ENCODE measurements around the gene AGAP1. TPM values are rescaled to one million over a fixed set of nuclear protein-coding genes. Genes with fewer than 3 reads are reported as not detected.
"Not testable (repeated sequence)": the region's sequence is repeated elsewhere in the genome, so short reads cannot be mapped to it uniquely, and the experiment has no call there.

The AGAP1 gene
- total RNA-seq, 1 experiment from 2014 or later: 14.8 TPM

DNA sequence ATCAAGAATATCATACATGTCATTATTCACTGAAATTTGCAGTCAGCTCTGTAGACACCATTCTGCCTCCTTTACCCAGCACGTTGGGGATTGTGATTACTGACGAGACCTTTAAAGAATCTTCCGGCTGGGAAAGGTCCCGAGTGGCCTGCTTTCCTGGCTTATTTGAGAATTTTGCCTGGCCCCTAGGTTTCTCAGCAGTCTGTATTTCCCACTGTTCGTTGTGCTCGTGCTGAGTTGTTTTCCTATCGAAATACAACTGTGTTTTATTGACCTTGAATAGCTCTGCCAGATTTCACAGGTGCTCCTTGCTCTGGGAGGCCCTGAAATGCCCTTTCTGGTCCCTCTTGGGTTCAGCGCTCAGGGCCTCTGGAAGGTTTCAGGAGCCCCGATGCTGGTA is 94.9 kb downstream of the AGAP1 start:
- no peak for DNase-seq (ENCODE audit: low read depth)

DNA sequence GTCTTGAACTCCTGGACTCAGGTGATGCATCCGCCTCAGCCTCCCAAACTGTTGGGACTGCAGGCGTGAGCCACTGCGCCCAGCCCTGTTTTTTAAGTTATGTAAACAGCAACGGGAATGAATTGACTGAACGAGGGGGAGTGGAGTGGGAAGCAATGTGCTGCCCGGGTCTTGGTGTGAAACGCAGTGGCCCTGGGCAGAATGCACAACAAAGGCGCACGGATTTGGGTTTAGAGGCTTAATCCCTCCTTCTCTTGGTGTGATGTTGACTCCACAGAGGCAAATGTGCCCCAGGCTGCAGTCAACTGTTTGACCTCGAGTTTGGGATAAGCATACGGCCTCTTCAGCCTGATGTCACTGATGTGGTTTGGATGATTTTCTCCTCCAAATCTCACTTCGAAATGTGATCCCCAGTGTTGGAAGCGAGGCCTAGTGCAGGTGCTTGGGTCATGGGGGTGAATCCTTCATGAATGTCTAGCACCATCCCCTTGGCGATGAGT is 97.4 kb downstream of the AGAP1 start:
- DNase-seq (ENCODE audit: low read depth): no peak

DNA sequence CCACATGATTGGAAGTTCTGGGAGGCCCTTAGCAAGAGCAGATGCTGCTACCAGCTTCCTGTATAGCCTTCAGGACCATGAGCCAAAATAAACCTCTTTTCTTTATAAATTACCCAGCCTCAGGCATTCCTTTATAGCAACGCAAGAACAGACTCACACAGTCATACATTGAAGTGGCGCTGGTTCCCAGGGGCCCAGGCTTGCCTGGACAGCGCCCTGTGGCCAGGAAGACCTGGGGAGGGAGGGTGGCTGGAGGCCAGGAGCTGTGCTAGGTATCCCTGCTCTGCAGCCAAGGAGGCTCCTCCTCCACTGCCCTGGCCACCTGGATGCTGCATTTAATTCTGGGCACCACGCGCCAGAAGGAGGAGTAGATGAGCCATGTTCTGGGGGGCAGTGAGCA is 98.1 kb downstream of the AGAP1 start:
- DNase-seq (ENCODE audit: low read depth): peak; percentile 36

DNA sequence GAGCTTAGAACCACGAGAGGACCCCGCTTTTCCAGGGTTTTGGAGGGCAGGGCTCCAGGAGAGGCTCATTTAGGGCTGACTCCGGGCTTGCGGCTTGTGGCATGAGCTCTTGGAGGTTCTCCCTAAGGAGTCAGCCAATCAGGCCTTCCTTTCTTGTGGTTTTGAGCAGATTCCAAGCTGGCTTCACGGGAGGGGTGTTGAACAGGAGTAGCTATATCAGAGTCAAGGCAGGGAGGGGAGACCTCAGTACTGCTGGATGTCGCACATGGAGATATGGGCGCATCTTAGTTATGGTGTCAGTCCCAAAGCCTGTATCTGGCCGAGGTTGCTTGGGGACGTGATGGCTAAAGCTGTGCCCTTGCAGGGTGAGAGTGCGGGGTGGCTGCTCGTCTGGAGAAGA is 98.6 kb downstream of the AGAP1 start:
- DNase-seq (ENCODE audit: low read depth): no peak

DNA sequence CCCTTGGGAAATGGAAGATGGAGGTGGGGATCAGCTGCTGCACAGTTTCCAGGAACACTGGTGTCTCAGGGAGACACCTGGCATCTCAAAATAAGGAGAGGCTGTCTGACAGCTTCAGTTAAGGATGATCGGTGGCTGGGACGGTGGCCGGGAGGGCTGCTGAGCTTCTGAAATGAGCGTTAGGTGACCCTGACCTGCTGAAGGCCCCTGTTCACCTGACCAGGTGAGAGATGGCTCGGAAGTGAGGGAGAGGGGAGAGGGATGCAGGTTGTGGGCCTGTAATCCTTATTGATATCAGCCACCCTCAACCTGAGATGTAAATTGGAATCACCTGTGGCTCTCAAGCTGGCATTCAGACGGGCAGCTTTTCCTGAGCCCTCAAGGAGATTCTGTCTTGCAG is 99.0 kb downstream of the AGAP1 start:
- DNase-seq (ENCODE audit: low read depth): no peak

DNA sequence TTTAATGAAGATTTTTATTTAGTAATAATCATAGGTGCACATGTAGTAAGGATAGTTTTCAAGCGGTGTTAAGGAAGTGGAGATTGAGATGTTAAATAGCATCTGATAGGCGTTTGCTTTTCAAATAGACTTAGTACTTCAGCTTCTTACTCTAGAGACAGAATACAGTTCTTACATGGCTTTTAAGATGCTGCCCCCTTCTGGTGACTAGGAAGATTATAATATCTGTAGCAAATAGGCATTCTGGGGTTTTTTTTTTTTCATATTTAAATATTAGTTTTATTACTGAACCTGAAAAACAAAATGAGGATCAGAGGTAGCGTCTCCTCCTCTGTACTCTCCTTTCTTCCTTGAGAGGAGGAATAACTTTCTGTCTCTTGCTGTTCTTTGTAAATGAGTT is 100.2 kb downstream of the AGAP1 start:
- peak; percentile 37 for DNase-seq (ENCODE audit: low read depth)

DNA sequence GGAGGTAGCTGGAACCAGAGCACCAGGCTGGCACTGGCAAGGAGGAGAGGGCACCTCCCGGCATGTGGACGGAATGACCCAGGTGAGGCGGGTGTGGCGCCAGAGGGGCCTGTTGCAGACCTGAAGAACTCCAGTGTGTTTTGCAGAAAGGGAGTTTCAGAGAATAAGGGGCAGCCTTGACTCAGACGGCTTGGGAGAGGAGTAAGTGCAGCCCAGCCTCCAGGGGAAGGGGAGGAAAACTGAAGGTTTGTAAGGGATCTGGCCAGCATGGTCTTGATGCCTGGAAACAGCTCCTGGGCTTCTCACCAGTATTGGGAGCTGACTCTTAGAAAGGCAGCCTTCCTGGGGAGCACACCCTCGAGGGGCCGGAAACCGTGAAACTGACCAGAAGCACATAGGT is 101.1 kb downstream of the AGAP1 start:
- DNase-seq (ENCODE audit: low read depth): no peak

DNA sequence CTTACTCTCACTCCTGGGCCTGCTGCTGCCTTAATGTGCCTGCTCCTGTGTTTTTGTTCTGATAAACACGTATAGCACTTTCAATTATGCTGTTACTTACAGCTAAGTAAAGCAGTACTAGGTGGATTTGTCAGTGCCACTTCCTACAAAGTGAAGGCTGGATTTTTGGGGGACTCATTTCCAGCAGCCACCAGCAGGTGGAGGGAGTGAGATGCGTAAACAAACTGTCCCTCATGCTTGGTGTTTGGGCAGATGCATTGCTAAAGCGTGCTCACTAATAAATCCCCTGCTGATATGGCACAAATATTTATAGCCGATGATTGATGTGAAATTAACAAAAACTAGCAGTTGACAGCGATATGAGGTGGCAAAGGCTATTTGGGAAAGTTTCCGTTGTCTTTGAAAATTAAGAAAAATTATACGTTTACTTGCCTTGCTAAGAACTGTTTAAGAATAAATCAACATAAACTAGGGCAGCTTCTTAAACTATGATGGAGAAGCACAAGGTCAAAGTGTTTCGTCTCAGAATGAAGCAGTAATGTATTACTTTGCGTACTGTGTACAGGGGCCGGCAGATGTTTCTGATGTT is 101.7 kb downstream of the AGAP1 start:
- DNase-seq (ENCODE audit: low read depth): peak; percentile 69

DNA sequence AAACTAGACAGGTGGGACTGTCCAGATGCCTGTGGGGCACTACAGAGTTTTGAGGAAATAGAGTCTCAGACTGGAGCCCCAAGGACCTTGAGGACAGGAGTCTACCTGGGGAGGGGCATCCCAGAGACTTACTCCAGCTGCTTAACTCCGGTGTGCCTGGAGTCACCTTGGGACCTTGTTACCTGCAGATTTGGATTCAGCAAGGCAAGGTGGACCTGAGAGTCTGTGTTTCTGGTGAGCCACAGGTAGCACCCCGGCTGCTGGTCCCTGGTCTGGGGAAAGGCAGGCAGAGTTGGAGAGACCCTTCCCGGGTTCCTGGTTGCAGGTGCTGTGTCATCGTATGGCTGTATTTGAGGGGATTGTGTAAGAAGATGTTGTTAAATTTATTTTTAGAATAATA is 102.4 kb downstream of the AGAP1 start:
- DNase-seq (ENCODE audit: low read depth): no peak

DNA sequence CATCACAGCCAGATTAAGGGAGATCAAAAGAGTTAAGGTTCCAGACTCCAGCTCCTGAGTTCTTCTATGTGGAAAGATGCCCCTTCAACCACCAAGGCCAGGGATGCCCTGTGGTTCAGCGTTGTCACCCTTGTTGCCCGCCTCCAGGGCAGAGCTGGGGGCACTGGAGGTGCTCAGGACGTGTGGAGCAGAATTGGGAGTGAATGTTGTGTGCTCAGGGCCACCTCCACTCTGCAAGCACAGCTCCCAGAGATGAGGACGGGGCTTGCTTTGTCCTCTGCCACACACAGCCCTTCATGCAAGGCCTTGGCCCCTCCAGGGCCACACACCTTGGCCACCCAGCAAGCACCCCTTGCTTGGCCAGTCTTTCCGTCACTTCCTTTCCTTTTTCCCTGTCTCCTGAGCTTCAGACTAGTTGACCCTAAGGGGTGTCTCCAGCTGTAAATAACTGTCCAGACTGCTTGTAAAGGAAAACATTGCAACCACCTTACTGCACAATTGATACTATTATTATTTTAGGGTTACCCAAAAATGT is 103.3 kb downstream of the AGAP1 start:
- no peak for DNase-seq (ENCODE audit: low read depth)

DNA sequence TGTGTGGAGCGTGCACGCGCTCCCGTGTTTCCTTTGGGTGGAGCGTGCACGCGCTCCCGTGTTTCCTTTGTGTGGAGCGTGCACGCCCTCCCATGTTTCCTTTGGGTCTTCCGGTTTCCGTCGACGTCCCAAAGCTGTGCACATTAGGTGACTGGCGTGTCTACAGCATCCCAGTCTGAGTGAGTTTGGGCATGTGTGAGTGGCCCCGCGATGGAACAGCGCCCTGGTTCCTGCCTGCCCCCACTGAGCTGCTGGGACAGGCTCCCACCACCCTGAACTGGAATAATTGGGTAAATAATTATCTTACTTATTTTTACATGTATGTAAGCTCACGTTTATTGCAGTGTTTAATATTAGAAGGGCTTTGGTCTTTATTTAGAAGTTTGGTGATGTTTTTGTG is 104.2 kb downstream of the AGAP1 start:
- DNase-seq (ENCODE audit: low read depth): no peak

DNA sequence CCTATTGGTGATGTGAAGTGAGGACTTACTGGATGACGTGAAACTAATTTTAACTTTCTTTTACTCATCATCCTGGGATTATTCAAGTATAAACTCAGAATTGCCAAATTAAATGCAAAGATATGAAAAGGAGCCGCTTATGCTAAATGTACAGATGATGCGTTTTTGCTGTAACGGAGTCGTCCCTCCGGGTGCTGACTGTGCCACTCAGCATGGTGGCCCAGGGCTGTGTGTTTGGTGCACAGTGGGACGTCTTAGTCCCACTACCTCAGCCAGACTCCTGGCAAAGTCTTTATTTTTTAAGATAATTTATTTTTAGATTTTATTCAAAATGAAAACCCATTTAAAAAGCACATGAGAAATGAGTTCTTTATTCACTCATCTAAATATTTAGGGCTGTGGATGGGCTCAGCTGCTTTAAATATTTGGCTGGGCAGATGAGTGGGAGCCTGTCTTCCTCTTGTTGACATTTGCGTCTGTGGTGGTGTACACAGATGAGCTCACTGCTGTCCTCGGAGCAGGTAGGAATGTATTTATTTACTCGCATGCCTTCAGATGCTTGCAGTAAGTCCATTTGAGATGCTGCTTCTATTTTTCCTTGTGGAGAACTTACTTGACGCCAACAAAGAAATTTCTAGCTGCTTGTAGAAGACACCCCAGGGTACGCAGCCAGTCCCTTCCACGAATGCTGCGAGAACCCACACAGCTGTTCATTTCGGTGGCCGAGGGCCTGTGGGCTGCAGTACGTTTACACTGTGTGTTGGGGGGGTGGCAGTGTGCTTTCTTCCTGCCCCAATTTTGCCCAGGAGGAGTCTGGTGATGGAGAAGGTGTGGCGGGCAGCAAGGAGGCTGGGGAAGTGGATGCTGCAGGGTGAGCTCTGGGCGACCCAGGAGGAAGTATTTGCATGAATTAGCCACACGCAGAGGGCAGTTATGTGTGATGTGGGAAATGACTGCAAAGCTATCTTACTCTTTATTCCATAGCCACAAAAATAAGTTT is 105.0 kb downstream of the AGAP1 start:
- no peak for DNase-seq (ENCODE audit: low read depth)

DNA sequence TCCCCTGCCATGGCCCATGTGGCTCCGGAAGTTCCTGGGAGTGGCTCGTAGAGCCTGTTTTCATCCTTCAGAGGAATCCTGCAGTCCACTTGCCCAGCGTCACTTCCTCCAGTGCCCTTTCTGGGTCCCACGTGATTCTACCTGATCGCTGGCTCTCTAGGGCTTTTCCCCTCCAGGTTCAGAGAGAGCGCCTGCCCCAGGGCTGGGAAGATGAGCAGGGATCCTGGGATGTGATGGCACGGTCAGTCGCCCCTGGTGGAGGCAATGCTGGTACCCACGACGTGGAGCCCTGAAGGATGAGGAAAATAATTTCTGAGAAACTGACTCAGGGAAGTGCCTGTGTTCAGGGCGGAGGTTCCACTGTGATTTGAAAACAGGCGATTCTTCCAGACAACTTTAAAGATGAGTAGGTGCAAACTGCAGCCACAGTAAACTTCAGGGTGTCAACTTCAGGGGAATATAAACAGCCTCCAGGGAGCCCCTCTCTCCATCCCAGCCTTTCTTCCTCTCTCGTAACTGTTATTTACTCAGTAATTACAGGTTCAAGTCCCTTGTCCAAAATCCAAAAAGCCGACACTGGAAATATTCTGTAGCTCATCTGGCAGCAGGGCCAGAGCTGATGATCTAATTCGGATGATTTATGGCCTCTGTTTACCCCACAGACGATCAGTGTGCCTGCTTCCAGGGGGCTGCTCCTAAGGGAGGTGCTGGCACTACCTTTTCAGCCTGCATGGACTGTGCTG is 105.9 kb downstream of the AGAP1 start:
- DNase-seq (ENCODE audit: low read depth): no peak

DNA sequence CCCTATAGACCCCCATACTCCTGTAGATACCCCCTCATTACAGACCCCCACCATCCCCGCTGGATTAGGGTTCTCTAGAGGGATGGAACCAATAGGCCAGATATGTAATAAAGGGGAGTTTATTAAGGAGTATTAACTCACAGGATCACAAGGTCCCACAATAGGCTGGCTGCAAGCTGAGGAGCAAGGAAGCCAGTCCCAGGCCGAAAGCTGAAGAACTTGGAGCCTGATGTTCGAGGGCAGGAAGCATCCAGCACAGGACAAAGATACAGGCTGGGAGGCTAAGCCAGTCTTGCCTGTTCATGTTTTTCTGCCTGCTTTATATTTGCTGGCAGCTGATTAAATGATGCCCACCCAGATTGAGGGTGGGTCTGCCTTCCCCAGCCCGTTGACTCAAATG is 106.6 kb downstream of the AGAP1 start:
- DNase-seq (ENCODE audit: low read depth): no peak

DNA sequence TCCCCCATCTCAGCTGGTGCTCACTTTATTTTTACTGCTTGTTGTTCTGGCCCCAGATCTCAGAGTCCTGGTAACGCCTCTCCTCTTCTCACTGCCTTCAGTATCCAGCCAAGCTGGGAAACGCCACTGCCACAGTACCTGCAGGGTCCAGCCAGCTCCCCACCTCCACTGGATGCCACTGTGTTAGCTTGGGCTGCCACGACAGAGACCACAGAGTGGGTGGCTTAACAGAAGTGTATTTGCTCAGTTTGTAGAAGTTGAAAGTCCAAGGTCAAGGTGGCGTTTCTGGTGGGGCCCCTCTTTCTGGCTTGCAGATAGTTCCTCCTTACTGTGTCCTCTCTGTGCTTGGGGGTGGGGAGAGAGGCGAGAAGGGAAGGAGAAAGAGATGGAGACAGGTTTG is 107.1 kb downstream of the AGAP1 start:
- no peak for DNase-seq (ENCODE audit: low read depth)

DNA sequence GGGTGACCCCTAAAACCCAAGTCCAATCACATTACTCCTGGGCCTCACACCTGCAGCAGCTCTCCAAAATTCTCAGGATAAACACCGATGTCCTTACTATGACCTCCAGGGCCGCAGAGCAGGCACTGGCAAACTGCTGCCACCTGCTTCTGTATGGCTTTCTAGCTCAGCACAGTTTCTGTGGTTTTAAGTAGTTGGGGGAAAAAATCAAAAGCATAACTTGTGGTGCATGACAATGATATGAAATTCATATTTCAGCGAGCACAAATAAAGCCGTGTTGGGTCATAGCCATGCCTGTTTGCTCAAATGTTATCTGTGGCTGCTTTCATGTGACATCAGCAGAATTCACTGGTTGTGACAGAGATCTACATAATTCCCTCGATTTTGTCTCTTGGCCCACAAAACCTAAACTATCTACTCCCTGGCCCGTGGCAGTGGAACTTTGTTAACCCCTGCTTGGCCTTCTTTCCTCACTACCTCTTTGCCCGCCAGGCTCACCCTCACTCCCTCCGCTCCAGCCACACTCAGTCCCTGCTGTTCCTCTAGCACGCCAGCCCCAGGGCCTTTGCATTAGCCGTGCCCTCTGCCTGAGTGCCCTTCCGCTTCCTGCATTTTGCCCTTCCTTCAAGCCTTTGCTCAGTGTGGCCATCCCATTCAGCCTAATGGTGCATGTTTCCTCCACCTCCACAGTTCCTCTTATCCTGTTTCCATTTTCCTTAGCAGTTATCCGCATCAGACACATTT is 108.3 kb downstream of the AGAP1 start:
- no peak for DNase-seq (ENCODE audit: low read depth)

DNA sequence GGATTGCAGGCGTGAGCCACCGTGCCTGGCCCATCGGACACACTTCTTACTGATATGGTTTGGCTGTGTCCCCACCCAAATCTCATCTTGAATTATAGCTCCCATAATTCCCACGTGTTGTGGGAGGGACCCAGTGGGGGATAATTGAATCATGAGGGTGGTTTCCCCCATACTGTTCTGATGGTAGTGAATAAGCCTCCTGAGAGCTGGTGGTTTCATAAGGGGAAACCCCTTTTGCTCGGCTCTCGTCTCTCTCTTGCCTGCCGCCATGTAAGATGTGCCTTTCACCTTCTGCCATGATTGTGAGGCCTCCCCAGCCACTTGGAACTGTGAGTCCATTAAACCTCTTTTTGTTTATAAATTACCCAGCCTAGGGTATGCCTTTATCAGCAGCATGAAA is 109.1 kb downstream of the AGAP1 start:
- not testable (repeated sequence) for DNase-seq (ENCODE audit: low read depth)

DNA sequence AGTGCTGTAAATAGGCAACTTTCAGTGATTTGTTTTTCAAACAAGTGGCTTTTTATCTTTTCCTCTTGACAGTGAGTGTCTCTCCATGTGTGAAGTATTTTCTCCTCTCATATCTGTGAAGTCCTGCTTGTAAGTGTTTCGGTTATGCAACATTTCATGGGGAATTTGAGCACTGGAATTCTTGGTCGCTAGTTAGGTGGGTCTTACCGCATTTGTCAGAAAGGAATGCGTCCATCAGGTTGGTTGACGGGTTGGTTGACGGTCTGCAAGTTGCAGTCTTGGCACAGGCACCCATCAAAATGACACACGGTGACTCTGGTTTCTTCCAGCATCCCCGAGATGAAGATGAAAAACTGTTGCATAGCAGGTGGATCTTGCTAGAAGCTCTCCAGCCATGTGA is 109.8 kb downstream of the AGAP1 start:
- DNase-seq (ENCODE audit: low read depth): no peak

DNA sequence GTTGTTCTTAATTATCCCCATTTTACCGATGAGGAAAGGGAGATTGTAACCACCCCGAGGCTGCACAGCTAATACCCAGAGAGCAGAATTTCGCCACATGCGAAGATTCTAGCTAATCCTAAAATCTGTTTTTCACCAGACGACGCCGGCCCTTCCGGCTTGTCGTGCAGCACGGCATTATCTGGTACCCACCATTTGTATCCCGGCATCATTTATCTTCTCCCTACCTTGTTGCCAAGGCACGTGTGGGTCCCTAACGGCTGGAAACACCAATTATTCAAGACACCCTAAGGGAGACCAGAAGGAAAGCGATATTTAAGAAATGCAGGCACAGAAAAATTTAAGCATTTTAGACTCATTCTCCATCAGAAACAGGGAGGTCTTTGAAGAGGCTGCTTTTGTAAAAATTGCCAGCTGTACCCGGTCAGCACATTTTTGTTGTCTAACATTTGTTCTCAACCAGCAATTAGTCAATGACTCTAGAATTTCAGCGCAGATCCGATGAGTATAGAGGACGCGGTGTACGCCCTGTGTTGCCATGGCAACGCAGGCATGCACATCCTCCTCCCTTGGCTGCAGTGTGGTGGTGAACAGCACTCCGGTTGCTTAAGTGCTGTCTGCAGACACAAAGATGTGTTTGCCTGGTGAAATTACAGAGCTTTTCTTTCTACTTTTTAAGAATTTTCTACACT is 111.6 kb downstream of the AGAP1 start:
- peak; percentile 72 for DNase-seq (ENCODE audit: low read depth)

DNA sequence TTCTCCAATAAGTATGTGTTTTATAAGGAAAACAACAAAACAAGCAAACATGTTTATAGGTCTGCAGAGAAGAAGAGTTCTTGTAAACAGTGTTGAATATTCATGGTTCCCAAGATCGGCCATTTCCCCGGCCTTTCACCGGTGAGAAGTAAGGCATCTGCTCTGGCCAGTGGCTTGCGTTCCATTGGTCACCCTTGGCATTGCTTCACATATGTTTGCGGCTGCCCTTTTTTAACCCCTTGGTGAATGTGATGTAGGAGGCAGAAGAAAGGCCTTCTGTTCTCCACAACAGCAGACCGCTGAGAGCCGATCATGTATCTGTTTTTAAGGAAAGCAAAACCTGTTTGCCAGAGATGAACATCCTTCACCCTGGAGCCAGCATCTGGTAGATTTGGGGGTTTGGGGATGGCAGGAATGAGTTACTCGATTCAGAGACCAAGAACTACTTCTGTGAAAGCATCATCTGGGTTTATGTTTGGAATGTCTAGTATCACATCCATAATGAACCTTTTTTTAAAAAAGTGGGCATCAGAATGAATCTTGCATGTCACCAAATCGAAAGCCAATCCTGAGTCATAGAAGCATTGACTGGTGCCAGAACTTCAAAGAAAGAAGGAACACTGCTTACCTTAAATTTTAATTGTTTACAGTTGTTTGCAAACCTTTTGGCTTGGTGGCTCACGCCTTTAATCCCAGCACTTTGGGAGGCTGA is 112.3 kb downstream of the AGAP1 start:
- DNase-seq (ENCODE audit: low read depth): no peak

All from HT1080 (cell line).